HFF-Myc (cell line): Measurements from ENCODE around the gene NAA25.

Experiments
- DNase-seq: peaks from one replicate; pipeline ENCODE4 v3.0.0-alpha.2; 2011; ENCODE audit warnings: low read depth; ENCODE audit errors: extremely low read depth
- H3K4me3 ChIP-seq: replicated peaks from 2 replicates; pipeline ENCODE4 v1.5.1; 2011; ENCODE audit warnings: low read depth, mild to moderate bottlenecking, control low read depth, low read length
- TF ChIP-seq, protein P1 (sequence below): IDR thresholded peaks from 2 replicates; pipeline ENCODE4 v1.5.1; 2012; ENCODE audit warnings: mild to moderate bottlenecking, low read depth, low read length, control low read depth; ENCODE audit errors: missing control alignments

The NAA25 gene

DNA sequence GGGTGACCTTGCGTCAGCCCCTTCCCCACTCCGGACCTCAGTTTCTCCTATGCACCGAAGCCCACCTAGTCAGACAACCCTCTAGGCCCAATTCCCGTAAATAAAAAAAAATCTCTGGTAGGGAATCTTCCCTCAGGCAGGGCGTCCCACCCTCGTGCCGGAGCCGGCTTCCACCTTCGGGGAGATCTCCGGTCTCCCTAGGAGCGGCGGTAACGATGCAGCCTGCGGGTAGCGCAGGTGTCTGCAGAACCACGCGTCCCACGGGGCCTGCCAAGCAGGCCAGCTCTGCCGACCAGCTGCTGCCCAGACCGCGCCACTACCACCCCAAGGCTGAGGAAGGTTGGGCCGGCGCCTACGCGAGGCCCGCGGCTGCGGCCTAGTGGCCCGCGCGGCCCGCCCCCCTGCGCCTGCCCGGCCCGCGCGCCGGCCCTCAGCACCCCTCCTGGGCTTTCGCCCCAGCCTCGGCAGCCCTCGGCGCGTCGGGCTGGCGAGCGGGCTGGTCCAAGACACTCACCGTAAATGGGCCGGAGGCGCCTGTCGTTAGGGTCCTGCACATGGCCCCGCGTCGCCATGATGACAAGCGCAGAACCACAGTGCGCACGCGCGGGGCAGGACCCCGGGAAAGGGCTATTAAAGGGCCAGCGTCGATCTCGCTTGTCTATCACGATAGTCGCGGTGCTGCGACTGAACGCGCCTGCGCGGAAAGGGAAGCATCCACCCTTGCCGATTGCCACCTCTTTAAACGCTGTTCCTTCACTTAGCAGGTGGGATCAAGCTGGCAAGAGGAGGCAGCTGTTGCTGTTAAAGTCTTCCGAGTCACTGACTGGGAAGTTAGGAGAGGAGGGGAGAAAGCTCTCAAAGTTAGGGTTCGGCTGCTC is at the start of gene NAA25:
TSS of gene NAA25 (minus strand) at position 582 of the 878 bp plus-strand sequence. CDS start at position 572, 10 bp downstream.
- H3K4me3 ChIP-seq, result peak within 1 kb of the TSS; percentile 96
- TF ChIP-seq, protein P1, sequence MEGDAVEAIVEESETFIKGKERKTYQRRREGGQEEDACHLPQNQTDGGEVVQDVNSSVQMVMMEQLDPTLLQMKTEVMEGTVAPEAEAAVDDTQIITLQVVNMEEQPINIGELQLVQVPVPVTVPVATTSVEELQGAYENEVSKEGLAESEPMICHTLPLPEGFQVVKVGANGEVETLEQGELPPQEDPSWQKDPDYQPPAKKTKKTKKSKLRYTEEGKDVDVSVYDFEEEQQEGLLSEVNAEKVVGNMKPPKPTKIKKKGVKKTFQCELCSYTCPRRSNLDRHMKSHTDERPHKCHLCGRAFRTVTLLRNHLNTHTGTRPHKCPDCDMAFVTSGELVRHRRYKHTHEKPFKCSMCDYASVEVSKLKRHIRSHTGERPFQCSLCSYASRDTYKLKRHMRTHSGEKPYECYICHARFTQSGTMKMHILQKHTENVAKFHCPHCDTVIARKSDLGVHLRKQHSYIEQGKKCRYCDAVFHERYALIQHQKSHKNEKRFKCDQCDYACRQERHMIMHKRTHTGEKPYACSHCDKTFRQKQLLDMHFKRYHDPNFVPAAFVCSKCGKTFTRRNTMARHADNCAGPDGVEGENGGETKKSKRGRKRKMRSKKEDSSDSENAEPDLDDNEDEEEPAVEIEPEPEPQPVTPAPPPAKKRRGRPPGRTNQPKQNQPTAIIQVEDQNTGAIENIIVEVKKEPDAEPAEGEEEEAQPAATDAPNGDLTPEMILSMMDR, result no peak
- no peak for DNase-seq

DNA sequence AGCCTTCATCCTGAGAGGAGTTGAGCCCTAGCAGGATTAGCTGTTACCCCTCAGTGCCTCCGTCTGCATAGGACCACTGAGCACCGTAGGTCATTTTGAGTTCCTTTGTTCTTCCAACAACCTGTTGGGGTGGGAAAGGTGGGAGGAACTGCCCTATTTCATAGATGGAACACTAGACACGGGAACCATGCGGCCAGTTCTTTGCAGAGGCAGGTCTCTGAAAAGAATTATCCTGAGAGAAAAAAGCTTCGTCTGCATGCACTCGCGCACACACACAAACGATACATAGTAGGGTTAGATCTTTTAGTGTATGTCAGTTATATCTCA is 45.3 kb upstream of the NAA25 start:
- TF ChIP-seq, protein P1, result no peak
- no peak overlapping the region for H3K4me3 ChIP-seq
- no peak for DNase-seq

DNA sequence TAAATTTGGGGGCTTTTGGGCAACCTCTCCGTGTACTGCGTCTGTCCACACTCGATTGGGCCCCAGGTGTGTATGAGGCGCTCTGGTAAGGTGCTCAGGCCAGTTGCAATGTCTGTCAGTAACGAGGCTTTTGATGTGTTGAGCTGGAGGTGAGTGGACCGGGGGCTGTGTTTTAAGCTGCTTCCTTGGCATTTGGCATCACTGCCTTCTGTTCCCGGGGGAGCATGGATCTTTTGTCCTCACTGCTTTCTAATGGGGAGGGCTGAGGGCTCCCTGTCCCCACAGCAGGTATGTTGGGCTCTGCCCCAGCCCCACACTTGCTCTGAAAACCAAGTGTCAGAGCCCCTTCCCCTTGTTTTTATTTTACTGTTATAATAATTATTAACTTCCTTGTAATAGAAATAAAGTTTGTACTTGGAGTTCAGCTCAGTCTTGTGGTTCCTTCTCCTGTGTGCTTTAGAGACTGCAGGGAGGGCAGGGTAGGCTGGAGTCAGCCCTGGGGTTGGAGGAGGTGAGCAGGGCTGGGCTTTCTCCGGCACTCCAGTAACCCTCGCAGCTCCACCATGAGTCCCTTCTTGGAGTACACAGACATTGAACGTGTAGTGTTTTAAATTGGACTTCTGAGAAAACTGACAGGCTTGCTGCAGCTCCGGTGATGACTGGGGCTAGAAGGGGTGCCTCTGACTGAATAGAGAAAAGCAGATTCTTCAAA is 44.8 kb upstream of the NAA25 start:
- no peak overlapping the region for H3K4me3 ChIP-seq
- TF ChIP-seq, protein P1, result no peak
- no peak for DNase-seq

DNA sequence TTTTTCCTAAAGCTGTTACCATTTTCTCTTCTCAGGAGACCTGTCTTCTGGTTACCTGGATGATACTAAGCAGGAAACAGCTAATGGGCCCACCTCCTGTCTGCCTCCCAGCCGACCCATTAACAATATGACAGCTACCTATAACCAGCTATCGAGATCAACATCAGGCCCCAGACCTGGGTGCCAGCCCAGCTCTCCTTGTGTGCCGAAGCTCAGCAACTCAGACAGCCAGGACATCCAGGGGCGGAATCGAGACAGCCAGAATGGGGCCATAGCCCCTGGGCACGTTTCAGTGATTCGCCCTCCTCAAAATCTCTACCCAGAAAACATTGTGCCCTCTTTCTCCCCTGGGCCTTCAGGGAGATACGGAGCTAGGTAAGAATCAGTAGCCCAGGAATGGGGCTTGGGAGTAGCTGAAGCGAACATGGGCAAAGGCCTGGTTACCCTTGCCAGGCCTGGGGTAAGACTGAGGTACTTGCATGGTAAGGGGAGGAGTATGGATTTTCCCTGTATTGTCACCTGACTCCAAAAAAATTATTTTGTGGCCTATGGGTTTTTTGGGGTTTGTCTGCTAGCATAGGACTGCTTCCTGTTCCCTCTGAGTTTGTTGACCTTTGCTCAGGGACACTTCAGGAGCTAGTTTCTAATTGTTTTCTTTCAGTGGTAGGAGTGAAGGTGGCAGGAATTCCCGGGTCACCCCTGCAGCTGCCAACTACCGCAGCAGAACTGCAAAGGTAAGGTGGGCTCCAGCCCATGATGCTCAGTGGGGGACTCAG is 43.4 kb upstream of the NAA25 start:
- DNase-seq, result no peak
- TF ChIP-seq, protein P1, result no peak
- no peak overlapping the region for H3K4me3 ChIP-seq

DNA sequence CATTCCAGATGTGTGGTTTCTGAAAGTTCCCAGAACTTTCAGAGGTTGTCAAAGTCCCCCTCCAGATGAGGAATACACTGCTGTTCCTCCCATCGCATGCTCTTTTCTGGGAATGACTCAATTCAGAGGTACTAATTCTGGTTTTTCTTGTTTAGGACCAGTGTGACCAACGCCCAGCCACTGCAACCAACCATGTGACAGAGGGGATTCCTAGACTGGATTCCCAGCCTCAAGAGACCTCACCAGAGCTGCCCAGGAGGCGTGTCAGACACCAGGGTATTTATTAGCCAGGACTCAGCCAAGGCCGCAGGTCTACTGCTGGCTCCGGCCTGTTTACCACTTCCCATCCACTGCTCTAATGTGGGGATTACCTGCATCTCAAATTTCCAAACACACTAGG is 41.0 kb upstream of the NAA25 start:
- TF ChIP-seq, protein P1, result no peak
- DNase-seq, result no peak

DNA sequence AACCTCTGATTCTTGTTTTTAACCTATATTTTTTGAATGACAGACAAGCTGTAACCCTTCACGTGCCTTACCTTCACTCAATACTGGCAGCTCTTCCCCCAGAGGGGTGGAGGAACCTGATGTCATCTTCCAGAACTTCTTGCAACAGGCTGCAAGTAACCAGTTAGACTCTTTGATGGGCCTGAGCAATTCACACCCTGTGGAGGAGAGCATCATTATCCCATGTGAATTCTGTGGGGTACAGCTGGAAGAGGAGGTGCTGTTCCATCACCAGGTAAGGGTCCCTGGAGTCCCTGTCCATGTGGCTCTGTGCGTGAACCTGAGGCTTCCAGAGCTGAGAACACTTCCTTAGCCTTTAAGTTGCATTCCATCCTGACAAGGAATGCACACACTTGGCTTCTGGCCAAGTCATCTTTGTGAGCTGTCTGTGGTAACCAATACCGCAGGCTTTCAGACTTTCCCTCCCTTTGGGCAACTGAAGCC is 39.5 kb upstream of the NAA25 start:
- TF ChIP-seq, protein P1, result no peak
- peak; percentile 49 for DNase-seq
- no peak overlapping the region for H3K4me3 ChIP-seq

More for the DNA sequence above, 41.0 kb upstream of the NAA25 start:
- H3K4me3 ChIP-seq, result no peak overlapping the region
